ENCODE measurements around the gene P3H1.
"Not testable (repeated sequence)": the region's sequence is repeated elsewhere in the genome, so short reads cannot be mapped to it uniquely, and the experiment has no call there.

The P3H1 gene

GRCh38 chr1:42769811-42770210, 3.0 kb upstream of the P3H1 start:
- DNase-seq = no peak

GRCh38 chr1:42768172-42768571, 1.3 kb upstream of the P3H1 start:
- DNase-seq = no peak

GRCh38 chr1:42767510-42768000, 727 bp upstream of the P3H1 start:
- DNase-seq = no peak

GRCh38 chr1:42765832-42766740, 742 bp downstream of the P3H1 start:
- DNase-seq = peak; percentile 22

- DNase-seq = no peak
These were observed 1.6 kb downstream of the P3H1 start for GRCh38 chr1:42765269-42765668.

- DNase-seq = no peak
These were observed 4.6 kb downstream of the P3H1 start for GRCh38 chr1:42762269-42762668.

- no peak for DNase-seq
These were observed 5.3 kb downstream of the P3H1 start for GRCh38 chr1:42761567-42761966.

- DNase-seq = no peak
These were observed 7.7 kb downstream of the P3H1 start for GRCh38 chr1:42759114-42759513.

GRCh38 chr1:42758641-42759040, 8.2 kb downstream of the P3H1 start:
- no peak for DNase-seq

GRCh38 chr1:42757892-42758275, 8.9 kb downstream of the P3H1 start:
- DNase-seq = no peak

GRCh38 chr1:42756956-42757891, 9.6 kb downstream of the P3H1 start:
- peak; percentile 35 for DNase-seq

- DNase-seq = no peak
These were observed 13.8 kb downstream of the P3H1 start for GRCh38 chr1:42753070-42753469.

- DNase-seq = no peak
These were observed 14.5 kb downstream of the P3H1 start for GRCh38 chr1:42752284-42752683.

GRCh38 chr1:42751511-42752070, 15.2 kb downstream of the P3H1 start:
- not testable (repeated sequence) for DNase-seq

GRCh38 chr1:42750041-42750440, 16.8 kb downstream of the P3H1 start:
- DNase-seq = no peak

- DNase-seq = no peak
These were observed 18.1 kb downstream of the P3H1 start for GRCh38 chr1:42748461-42749410.

GRCh38 chr1:42748021-42748420, 18.8 kb downstream of the P3H1 start:
- no peak for DNase-seq

- DNase-seq = peak; percentile 35
These were observed 19.7 kb downstream of the P3H1 start for GRCh38 chr1:42747125-42747524.

GRCh38 chr1:42746436-42747105, 20.3 kb downstream of the P3H1 start:
- DNase-seq = no peak

- DNase-seq = no peak
These were observed 21.0 kb downstream of the P3H1 start for GRCh38 chr1:42745851-42746250.

GRCh38 chr1:42744148-42744413, 22.7 kb downstream of the P3H1 start:
- DNase-seq = no peak
